Fibroblast of upper back skin (primary cell): ENCODE measurements around the gene ADARB2.

ENCODE experiments used
- DNase-seq: peaks from one replicate; pipeline ENCODE4 v3.0.0-alpha.2; 2013

ADARB2 gene

GRCh38 chr10:1608851-1609647 is 128.3 kb downstream of the ADARB2 start:
- no peak for DNase-seq

GRCh38 chr10:1608408-1608807 is 128.9 kb downstream of the ADARB2 start:
- DNase-seq, result no peak

- no peak for DNase-seq
Observed at GRCh38 chr10:1607466-1607865, 129.9 kb downstream of the ADARB2 start.

GRCh38 chr10:1605999-1606940 is 131.1 kb downstream of the ADARB2 start:
- no peak for DNase-seq

GRCh38 chr10:1605121-1605520 is 132.2 kb downstream of the ADARB2 start:
- no peak for DNase-seq

- DNase-seq, result no peak
Observed at GRCh38 chr10:1604246-1604645, 133.1 kb downstream of the ADARB2 start.

GRCh38 chr10:1603181-1603580 is 134.1 kb downstream of the ADARB2 start:
- no peak for DNase-seq

GRCh38 chr10:1602037-1602484 is 135.3 kb downstream of the ADARB2 start:
- DNase-seq, result no peak

- DNase-seq, result no peak
Observed at GRCh38 chr10:1601406-1601805, 135.9 kb downstream of the ADARB2 start.

GRCh38 chr10:1600861-1601260 is 136.5 kb downstream of the ADARB2 start:
- DNase-seq, result no peak

- DNase-seq, result no peak
Observed at GRCh38 chr10:1598393-1599153, 138.8 kb downstream of the ADARB2 start.

- no peak for DNase-seq
Observed at GRCh38 chr10:1597370-1598146, 139.8 kb downstream of the ADARB2 start.

- no peak for DNase-seq
Observed at GRCh38 chr10:1596482-1597099, 140.7 kb downstream of the ADARB2 start.

GRCh38 chr10:1595726-1596125 is 141.6 kb downstream of the ADARB2 start:
- DNase-seq, result no peak

- DNase-seq, result no peak
Observed at GRCh38 chr10:1595242-1595600, 142.1 kb downstream of the ADARB2 start.

GRCh38 chr10:1594372-1595241 is 142.7 kb downstream of the ADARB2 start:
- DNase-seq, result no peak

GRCh38 chr10:1591742-1592141 is 145.6 kb downstream of the ADARB2 start:
- DNase-seq, result no peak

- DNase-seq, result no peak
Observed at GRCh38 chr10:1591045-1591444, 146.3 kb downstream of the ADARB2 start.

- DNase-seq, result no peak
Observed at GRCh38 chr10:1589257-1589656, 148.1 kb downstream of the ADARB2 start.

GRCh38 chr10:1582739-1583138 is 154.6 kb downstream of the ADARB2 start:
- no peak for DNase-seq

- no peak for DNase-seq
Observed at GRCh38 chr10:1581189-1581588, 156.1 kb downstream of the ADARB2 start.
